HFFc6 (cell line): ENCODE results near the gene KCND2. TPM values are rescaled to one million over a fixed set of nuclear protein-coding genes. Genes with fewer than 3 reads are reported as not detected.

Experiments used
- DNase-seq: peaks from one replicate; pipeline ENCODE4 v3.0.0-alpha.2; 2018
- H3K27ac Mint-ChIP-seq: 2 replicates; pipeline ENCODE4 v1.8.0; 2020; ENCODE audit warnings: mild to moderate bottlenecking, mixed read lengths
- H3K27me3 Mint-ChIP-seq: 2 replicates; pipeline ENCODE4 v1.8.0; 2021; ENCODE audit warnings: mild to moderate bottlenecking, moderate library complexity, mixed read lengths; ENCODE audit not compliant: insufficient read depth
- H3K36me3 Mint-ChIP-seq: 2 replicates; pipeline ENCODE4 v1.8.0; 2021; ENCODE audit warnings: low read depth, mixed read lengths
- H3K4me1 Mint-ChIP-seq: 2 replicates; pipeline ENCODE4 v1.8.0; 2020; ENCODE audit warnings: low read depth, mixed read lengths
- H3K4me3 Mint-ChIP-seq: 2 replicates; pipeline ENCODE4 v1.8.0; 2020; ENCODE audit warnings: mild to moderate bottlenecking, moderate library complexity, mixed read lengths
- H3K9me3 Mint-ChIP-seq: 2 replicates; pipeline ENCODE4 v1.8.0; 2020; ENCODE audit warnings: mild to moderate bottlenecking, mixed read lengths
- CTCF ChIP-seq: fragments of 200-600 bp; sonication (generic); IDR thresholded peaks from 2 replicates; pipeline ENCODE4 v1.5.0; 2021; ENCODE audit warnings: antibody characterized with exemption, mild to moderate bottlenecking
- total RNA-seq, 6 experiments: library from RNA; stranded (reverse); fragmentation: NEBNext Ultra II Directional; extraction: Animal tissue kit (Norgen Biotek cat#: 25700); gene quantifications; 2 replicates in 1 of 6; 3 replicates in 5 of 6; pipeline ENCODE4 v1.2.3, GENCODE V29; 2021

Gene KCND2
- total RNA-seq, 6 experiments from 2014 or later, result not detected

- H3K9me3 Mint-ChIP-seq, result peaks cover 37% of the 10 kb centered on the region
- no peaks in the 10 kb centered on the region for H3K27me3 Mint-ChIP-seq
These were observed 311.1 kb downstream of the KCND2 start for GRCh38 chr7:120583899-120584586.

DNA sequence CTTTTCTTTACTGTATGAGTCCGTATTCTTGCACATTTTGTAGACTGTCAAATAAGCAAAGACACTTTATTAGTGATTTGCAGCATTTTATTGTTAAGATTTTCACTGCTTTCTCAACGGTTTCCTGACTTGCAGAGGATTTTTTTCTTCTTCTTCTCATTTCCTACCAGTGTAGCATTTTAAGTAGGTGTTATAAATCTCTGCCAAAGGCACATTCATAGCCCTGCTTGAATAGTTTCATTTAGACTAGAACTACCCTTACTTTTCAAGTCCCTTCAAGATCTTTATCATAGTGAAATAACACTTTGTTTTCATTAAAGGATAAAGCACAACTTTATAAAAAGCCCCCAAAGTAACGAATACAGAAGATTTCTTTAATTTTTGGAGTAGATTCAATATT lies 313.6 kb downstream of the KCND2 start:
- Mint-ChIP-seq H3K4me1 (no peaks in the 10 kb centered on the region), H3K9me3 (peaks cover 33% of the 10 kb centered on the region), H3K27me3 (no peaks in the 10 kb centered on the region), H3K36me3 (no peaks in the 10 kb centered on the region), H3K27ac (no peak overlapping the region), H3K4me3 (no peak overlapping the region)
- no peak for DNase-seq
- TF ChIP-seq CTCF, result no peak

More at GRCh38 chr7:120583899-120584586, 311.1 kb downstream of the KCND2 start:
- no peaks in the 10 kb centered on the region for H3K36me3 Mint-ChIP-seq
- H3K4me1 Mint-ChIP-seq, result no peaks in the 10 kb centered on the region
- no peak for DNase-seq
- no peak for TF ChIP-seq CTCF
- no peak overlapping the region for H3K27ac Mint-ChIP-seq
- no peak overlapping the region for H3K4me3 Mint-ChIP-seq

GRCh38 chr7:120587243-120587642 lies 314.3 kb downstream of the KCND2 start:
- H3K4me3 Mint-ChIP-seq, result no peak overlapping the region
- H3K36me3 Mint-ChIP-seq, result no peaks in the 10 kb centered on the region
- no peak overlapping the region for H3K27ac Mint-ChIP-seq
- H3K27me3 Mint-ChIP-seq, result no peaks in the 10 kb centered on the region
- peaks cover 33% of the 10 kb centered on the region for H3K9me3 Mint-ChIP-seq
- no peak for TF ChIP-seq CTCF
- H3K4me1 Mint-ChIP-seq, result no peaks in the 10 kb centered on the region
- DNase-seq, result no peak

GRCh38 chr7:120588416-120588815 lies 315.4 kb downstream of the KCND2 start:
- Mint-ChIP-seq H3K4me3 (no peak overlapping the region), H3K4me1 (no peaks in the 10 kb centered on the region), H3K27me3 (no peaks in the 10 kb centered on the region), H3K9me3 (peaks cover 34% of the 10 kb centered on the region), H3K27ac (no peak overlapping the region), H3K36me3 (no peaks in the 10 kb centered on the region)
- TF ChIP-seq CTCF, result no peak
- DNase-seq, result no peak

GRCh38 chr7:120588862-120589261 lies 315.9 kb downstream of the KCND2 start:
- H3K9me3 Mint-ChIP-seq, result peaks cover 36% of the 10 kb centered on the region
- no peak for TF ChIP-seq CTCF

More at GRCh38 chr7:120588862-120589261, 315.9 kb downstream of the KCND2 start:
- Mint-ChIP-seq H3K4me3 (no peak overlapping the region), H3K36me3 (no peaks in the 10 kb centered on the region), H3K27ac (no peak overlapping the region), H3K27me3 (no peaks in the 10 kb centered on the region), H3K4me1 (no peaks in the 10 kb centered on the region)
- DNase-seq, result no peak
